Measurements from ENCODE around the gene ARHGAP26.

The ARHGAP26 gene

DNA sequence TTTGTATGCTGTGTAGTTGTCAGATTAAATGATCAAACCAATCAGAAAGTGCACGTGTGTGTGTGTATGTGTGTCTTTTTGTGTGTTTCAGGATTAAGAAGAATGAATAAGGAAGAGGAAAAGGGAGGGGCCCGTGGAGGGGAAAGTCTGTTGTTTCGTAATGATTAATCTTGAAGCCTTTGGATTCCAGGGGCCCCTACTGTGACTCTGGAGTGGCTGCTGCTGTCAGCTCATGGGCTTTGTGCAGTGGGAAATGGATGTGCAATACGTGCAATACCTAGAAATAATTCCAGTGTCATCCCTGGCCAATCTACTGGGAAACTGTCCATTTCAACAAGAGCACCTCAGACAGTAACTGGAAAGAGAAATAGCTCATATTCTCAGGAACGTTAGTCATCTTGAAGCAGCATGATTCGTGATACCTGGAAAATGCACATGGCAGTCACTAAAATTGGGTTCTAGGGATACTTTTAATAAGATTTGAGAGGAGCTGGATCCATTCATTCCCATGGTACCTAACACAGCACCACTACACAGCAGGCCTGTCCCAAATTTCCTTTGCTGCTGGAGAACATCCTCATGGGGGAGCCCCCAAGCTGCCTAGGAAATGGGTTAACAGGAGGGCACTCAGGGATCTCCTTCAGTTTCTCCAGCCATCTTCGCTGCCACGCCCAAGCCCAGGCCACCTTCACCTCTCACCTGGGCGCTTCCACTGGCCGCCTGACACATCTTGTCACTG is 447.1 kb downstream of the ARHGAP26 start:
- peak in 1 of 2 experiments; percentile 56 for DNase-seq

DNA sequence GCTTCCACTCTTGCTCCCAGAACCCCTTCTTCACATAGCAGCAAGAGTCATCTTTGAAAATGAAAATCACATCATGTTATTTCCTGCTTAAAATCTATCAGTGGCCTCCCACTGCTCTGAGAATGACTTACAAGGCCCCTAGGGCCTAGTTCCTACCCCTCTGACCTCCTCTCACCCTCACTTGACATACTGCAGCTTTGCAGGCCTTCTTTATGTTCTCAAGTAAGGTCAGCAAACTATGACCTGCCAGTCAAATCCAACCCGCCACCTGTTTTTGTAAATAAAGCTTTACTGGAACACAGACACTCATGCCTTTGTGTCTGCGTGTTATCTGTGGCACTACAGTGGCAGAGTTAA is 447.6 kb downstream of the ARHGAP26 start:
- no peak for DNase-seq

DNA sequence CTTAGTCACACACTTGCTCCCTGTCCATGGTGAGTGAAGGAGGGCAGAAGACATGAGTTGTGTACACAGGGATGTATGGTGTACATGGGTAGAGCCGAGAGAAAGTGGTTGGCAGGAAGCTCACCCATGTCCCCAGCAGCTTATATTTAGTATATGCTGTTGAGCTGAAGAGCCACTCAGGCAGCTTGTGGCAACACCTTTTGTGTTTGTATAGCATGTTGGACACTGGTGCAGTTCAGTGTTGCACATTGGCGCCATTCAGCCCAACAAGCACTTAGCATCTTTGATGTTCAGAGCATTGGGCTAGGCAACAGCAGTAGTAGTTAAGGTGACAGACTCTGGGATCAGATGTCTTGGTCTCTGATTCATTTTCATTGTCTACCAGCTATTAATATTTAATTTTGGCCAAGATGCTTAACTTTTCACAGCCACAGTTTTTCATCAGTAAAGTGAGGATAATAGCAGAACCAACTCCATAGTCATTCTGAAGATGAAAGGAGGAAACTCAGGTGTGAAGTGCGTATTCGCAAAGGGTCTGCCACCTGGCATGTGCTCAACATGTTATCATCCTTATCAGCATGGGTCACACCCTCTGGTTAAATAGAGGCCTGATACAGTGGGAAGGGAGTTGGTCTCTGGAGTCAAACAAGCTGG is 448.5 kb downstream of the ARHGAP26 start:
- no peak for DNase-seq

DNA sequence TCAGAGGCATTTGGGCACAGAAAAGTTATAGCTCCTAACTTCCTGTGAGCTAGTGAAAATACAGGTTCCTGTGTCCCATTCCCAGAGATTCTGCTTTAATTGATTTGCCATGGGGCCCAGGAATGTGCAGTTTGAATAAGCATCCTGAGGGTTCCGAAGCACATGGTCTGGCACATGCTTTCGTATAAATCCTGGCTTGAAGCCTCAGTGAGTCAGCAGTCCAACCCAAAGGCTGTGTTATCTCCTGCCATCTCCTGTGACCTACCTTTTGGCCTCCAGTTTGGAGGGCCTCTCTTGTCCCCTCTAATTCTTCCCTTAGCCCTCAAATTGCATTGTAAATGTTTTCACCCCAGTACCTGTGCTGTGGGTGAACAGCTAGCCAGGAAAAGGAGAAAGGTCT is 449.5 kb downstream of the ARHGAP26 start:
- DNase-seq: no peak

GRCh38 chr5:143220748-143221251 is 450.6 kb downstream of the ARHGAP26 start:
- DNase-seq: no peak

GRCh38 chr5:143222287-143223231 is 452.4 kb downstream of the ARHGAP26 start:
- DNase-seq: peak in 1 of 2 experiments; percentile 46

DNA sequence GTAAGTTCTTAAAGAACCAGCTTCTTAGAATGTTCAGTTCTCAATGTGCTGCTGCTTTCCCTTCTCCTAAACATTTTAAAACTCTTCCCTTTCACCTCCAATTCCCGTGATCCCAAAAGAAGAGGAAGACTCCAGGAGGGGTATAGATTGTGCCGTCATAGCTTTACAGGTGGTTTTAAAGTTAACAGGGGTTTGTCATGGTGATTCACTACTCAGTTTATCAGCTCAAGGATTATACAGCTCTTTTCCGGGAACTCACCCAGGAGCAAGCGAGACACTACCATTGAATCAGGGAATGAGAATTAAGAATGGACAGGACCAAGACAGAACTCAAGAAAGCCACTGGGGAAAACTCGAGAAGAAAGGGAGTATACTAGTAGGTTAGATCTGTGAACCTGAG is 454.5 kb downstream of the ARHGAP26 start:
- DNase-seq: no peak

- no peak for DNase-seq
Measured at GRCh38 chr5:143225511-143225910, 455.3 kb downstream of the ARHGAP26 start.

DNA sequence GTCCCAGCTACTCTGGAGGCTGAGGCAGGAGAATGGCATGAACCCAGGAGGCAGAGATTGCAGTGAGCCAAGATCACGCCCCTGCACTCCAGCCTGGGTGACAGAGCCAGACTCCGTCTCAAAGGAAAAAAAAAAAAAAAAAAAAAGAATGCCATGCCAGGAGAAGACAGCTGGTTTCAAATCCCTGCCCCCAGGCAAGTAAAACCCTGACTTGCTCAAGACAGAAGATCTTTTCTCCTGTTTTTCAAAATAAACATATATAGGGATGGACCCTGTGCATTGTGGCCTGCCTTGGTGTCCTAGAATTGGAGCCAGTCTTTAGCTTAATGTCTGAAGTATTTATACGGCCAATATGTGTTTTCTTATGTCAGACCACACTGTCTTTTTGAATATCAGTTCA is 456.2 kb downstream of the ARHGAP26 start:
- no peak for DNase-seq

DNA sequence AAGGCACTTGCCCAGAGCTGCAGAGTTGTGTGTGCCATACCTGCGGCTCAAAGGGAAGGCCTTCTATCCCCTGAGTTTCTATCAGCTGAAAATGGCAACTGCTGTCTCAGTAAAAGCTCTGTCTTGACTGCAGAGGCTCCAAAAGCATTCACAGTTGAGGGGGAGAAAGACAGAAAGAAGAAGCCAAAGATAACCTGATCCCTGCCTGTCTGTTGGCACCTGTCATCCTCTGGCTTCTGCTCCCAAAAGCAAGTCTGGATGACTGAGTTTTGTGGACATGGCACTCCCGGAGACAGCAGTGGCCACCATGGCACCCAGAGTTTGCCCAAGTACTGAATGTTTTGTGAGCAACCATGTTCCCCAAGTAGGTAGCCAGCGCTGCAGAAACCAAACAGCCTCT is 456.7 kb downstream of the ARHGAP26 start:
- DNase-seq: no peak

GRCh38 chr5:143227301-143227700 is 457.1 kb downstream of the ARHGAP26 start:
- DNase-seq: no peak

DNA sequence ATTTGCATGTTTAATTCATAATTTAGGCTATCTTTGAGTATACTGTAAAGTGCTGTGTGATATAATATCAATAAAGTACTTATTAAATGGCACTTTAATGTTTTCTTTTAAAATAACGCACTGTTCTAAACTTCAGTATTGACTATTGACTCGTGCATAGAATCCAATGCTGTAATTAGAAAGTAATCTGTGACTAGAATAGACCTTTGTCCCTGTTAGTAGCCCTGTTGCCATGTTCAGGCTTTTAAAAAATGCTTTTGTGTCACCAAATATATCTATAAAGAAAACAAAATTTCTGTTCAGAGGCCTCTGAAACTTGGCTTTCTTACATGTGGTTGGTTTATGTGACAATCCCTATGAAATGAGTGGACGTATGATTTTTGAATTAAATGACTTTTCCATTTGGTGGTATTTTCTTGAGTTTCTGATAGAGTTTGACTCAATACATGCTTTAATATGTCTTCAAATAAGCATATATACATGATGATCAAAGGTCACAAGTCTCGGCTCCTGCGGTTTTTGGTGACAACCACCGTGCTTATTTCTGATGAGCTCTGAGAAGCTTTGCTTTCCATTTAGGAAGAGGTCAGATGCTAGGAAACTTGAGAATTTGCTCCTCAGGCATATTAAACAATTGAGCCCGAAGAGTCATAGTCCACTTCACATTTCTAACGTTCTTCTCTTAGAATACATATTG is 458.6 kb downstream of the ARHGAP26 start:
- DNase-seq: peak in 1 of 2 experiments; percentile 55

GRCh38 chr5:143229426-143229895 is 459.3 kb downstream of the ARHGAP26 start:
- peak in 1 of 2 experiments; percentile 34 for DNase-seq

GRCh38 chr5:143229896-143230675 is 459.9 kb downstream of the ARHGAP26 start:
- peak in 1 of 2 experiments; percentile 52 for DNase-seq

DNA sequence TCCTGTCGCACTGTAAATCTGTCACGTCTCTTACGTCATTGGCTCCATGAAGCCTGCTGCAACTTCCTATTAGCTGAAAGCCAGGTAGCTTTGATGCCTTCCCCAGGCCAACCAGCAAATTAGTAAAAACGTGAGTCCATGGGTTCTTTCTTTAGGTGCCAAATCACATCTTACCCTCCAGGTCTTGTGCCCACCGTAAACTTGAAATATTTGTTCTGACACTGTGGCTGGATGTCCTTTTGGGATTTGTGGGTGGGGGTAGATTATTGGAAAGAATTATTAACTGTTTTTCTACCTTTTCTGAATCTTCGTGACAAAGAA is 460.5 kb downstream of the ARHGAP26 start:
- no peak for DNase-seq

DNA sequence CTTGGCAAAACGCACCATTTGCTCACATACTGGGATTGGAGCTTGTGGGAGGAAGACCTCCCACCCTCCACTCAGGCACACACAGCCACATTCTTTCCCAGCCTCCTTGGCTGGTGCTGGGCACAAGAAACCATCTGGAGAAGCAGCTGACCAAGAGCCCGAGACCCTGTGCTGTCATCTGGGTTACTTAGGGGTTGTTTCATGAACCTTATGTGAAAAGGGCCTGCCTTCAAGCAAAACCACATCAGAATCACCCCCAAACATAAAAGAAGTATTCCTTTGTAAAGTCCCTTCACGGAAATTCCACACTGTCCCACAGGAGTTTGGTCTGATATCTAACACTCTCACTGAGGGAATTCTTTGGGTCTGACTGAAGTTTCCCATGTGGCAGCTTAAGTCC is 461.2 kb downstream of the ARHGAP26 start:
- no peak for DNase-seq

DNA sequence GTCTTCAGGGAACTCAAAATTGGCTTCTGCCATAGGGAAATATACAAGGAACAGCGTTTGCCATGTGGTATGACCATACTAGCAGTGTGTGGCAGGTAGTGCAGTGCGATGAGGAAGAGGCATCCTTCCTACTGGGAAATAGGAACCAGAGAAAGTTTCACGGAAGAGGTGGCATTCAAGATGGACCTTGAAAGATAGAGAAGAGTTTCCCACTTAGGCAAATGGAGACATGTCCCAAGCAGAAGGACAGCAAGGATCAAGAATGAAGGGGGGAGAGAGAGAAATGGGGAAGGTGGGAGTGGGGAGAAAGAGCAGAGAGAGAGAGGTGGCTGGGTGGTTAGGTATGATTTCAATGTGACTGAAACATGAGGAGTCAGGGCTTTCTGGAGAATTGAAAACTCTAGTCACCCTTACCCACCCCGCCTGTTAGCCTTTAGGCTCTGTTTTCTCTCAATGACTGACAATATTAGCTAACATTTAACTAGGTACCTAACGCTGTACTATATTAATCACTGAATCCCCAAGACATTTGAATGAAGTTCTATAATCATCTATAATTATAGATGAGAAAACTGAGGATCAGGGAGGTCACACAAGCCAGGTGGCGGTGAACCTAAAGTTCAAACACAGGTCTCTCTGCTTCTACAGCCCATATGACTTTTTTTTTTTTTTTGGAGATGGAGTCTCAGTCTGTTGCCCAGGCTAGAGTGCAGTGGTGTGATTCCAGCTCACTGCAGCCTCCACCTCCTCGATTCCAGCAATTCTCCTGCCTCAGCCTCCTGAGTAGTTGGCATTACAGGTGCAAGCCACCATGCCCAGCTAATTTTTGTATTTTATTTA is 462.0 kb downstream of the ARHGAP26 start:
- DNase-seq: no peak

DNA sequence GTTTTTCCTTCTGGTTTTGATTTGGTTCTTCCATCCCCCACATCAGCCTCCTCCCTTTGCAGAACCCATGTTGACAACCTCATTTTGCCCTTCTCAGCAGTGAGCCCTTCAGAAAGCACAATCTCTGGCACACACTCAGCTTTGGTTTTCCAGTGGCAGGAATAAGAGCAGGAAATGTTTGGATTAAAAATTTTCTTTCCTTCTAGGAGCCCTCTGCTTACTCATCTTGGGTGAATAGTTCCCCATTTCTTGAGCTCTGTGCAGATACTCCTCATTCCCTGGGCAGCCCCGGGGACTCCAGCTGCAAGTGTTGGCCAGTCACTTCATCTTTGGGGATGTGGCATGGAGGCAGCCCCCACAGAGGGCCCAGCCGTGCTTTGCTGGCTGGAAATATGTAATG is 462.9 kb downstream of the ARHGAP26 start:
- no peak for DNase-seq

GRCh38 chr5:143234162-143234842 is 464.1 kb downstream of the ARHGAP26 start:
- no peak for DNase-seq

GRCh38 chr5:143235423-143235822 is 465.2 kb downstream of the ARHGAP26 start:
- no peak for DNase-seq
